Testis (tissue), 3 donors: ENCODE measurements around the gene TBX5. TPM values are rescaled to one million over a fixed set of nuclear protein-coding genes. Genes with fewer than 3 reads are reported as not detected.

Experiments used
- DNase-seq: peaks from one replicate; pipeline ENCODE4 v3.0.0-alpha.2; 2019
- H3K27ac ChIP-seq, 2 donors: fragments of 200-600 bp; sonication (generic); one replicate each; pipeline ENCODE4 v1.5.1; 2019
- H3K27me3 ChIP-seq: fragments of 200-600 bp; sonication (generic); one replicate; pipeline ENCODE4 v1.5.1; 2019
- H3K36me3 ChIP-seq: fragments of 200-600 bp; sonication (generic); one replicate; pipeline ENCODE4 v1.5.1; 2017; ENCODE audit warnings: low read depth; ENCODE audit errors: missing control alignments
- H3K4me1 ChIP-seq: fragments of 200-600 bp; sonication (generic); one replicate; pipeline ENCODE4 v1.5.1; 2019
- H3K4me3 ChIP-seq, 2 donors: fragments of 200-600 bp; sonication (generic); one replicate each; pipeline ENCODE4 v1.5.1; 2017 to 2019
- H3K9me3 ChIP-seq: fragments of 200-600 bp; sonication (generic); one replicate; pipeline ENCODE4 v1.5.1; 2017
- POLR2A ChIP-seq: fragments of 450-650 bp; IDR thresholded peaks from one replicate; pipeline ENCODE4 v1.6.1; 2017; ENCODE audit warnings: antibody characterized with exemption, mild to moderate bottlenecking, moderate library complexity
- WGBS, 2 donors: methylation state at CpG; one replicate each; pipeline ENCODE4 v1.1.5; 2018; 5-methylcytosine and 5-hydroxymethylcytosine counted together
- intact Hi-C: fragments of 100-400 bp; cut with DNase I; formaldehyde crosslinking; loops from one replicate; pipeline ENCODE4 v1.15.1; 2023; ENCODE audit warnings: low total_unique reads
- polyA plus RNA-seq: library from polyadenylated mRNA; stranded (reverse); fragments of 350-450 nt; fragmentation: Illumina TruSeq; extraction: RNeasy Lipid Tissue Mini Kit (QIAGEN cat#74804); gene quantifications from one replicate; pipeline ENCODE4 v1.2.3, GENCODE V29; 2014; ENCODE audit warnings: low read depth, low replicate concordance; ENCODE audit not compliant: insufficient read depth
- total RNA-seq, 2 donors: library from RNA; depleted of rRNA; stranded (reverse); fragments of >200 nt; gene quantifications; one replicate each; pipeline ENCODE4 v1.2.3, GENCODE V29; 2016
- TF ChIP-seq, protein P1 (sequence below), 3 experiments: fragments of 450-650 bp in 2 of 3; fragments of 200-600 bp in 1 of 3; sonication (generic) in 1 of 3; IDR thresholded peaks; one replicate each; pipeline ENCODE4 v1.5.1; 2016 to 2019; ENCODE audit warnings: antibody characterized with exemption in 3 of 3, mild to moderate bottlenecking in 2 of 3, moderate library complexity in 1 of 3

The TBX5 gene
- total and polyA plus RNA-seq, 3 donors from 2014 or later: 0.12 to 0.62 TPM; not detected in 1

- Histone ChIP-seq H3K9me3 (no peaks in the 10 kb centered on the region), H3K27ac (no peak overlapping the region), H3K4me1 (no peaks in the 10 kb centered on the region), H3K27me3 (no peaks in the 10 kb centered on the region), H3K4me3 (no peak overlapping the region), H3K36me3 (no peaks in the 10 kb centered on the region)
- 71 to 85% methylated on average over 2 of the region's 2 CpGs for WGBS, 2 donors
- intact Hi-C loops: no loop called here
- no peak for DNase-seq
- TF ChIP-seq POLR2A: no peak
- TF ChIP-seq, protein P1, sequence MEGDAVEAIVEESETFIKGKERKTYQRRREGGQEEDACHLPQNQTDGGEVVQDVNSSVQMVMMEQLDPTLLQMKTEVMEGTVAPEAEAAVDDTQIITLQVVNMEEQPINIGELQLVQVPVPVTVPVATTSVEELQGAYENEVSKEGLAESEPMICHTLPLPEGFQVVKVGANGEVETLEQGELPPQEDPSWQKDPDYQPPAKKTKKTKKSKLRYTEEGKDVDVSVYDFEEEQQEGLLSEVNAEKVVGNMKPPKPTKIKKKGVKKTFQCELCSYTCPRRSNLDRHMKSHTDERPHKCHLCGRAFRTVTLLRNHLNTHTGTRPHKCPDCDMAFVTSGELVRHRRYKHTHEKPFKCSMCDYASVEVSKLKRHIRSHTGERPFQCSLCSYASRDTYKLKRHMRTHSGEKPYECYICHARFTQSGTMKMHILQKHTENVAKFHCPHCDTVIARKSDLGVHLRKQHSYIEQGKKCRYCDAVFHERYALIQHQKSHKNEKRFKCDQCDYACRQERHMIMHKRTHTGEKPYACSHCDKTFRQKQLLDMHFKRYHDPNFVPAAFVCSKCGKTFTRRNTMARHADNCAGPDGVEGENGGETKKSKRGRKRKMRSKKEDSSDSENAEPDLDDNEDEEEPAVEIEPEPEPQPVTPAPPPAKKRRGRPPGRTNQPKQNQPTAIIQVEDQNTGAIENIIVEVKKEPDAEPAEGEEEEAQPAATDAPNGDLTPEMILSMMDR (IDR thresholded peaks at IDR 0.05): no peak
These were observed 61.1 kb downstream of the TBX5 start for GRCh38 chr12:114344831-114345230.

GRCh38 chr12:114344303-114344663, 61.7 kb downstream of the TBX5 start:
- H3K27ac ChIP-seq: no peak overlapping the region
- no peaks in the 10 kb centered on the region for H3K27me3 ChIP-seq
- H3K9me3 ChIP-seq: no peaks in the 10 kb centered on the region
- H3K4me3 ChIP-seq: no peak overlapping the region
- intact Hi-C loops: no loop called here
- no peaks in the 10 kb centered on the region for H3K36me3 ChIP-seq
- 88 to 100% methylated on average over 1 of the region's 1 CpG for WGBS, 2 donors
- H3K4me1 ChIP-seq: no peaks in the 10 kb centered on the region
- TF ChIP-seq POLR2A: no peak
- TF ChIP-seq, protein P1 (IDR thresholded peaks at IDR 0.05): no peak
- no peak for DNase-seq

GRCh38 chr12:114343585-114344302, 62.2 kb downstream of the TBX5 start:
- no peaks in the 10 kb centered on the region for H3K4me1 ChIP-seq
- no peaks in the 10 kb centered on the region for H3K27me3 ChIP-seq
- intact Hi-C loops: no loop called here
- H3K27ac ChIP-seq: no peak overlapping the region
- no peak for DNase-seq
- TF ChIP-seq POLR2A: no peak
- TF ChIP-seq, protein P1 (IDR thresholded peaks at IDR 0.05): no peak
- H3K4me3 ChIP-seq: no peak overlapping the region
- no peaks in the 10 kb centered on the region for H3K9me3 ChIP-seq
- 78 to 83% methylated on average over 4 of the region's 4 CpGs for WGBS, 2 donors
- no peaks in the 10 kb centered on the region for H3K36me3 ChIP-seq

- no peaks in the 10 kb centered on the region for H3K36me3 ChIP-seq
- WGBS, 2 donors: 55 to 61% methylated on average over 5 of the region's 5 CpGs
- intact Hi-C loops: no loop called here
- H3K9me3 ChIP-seq: no peaks in the 10 kb centered on the region
- H3K27ac ChIP-seq: no peak overlapping the region
- H3K4me1 ChIP-seq: no peaks in the 10 kb centered on the region
- no peak for TF ChIP-seq POLR2A
- TF ChIP-seq, protein P1 (IDR thresholded peaks at IDR 0.05): no peak
- H3K4me3 ChIP-seq: no peak overlapping the region
- no peak for DNase-seq
- H3K27me3 ChIP-seq: no peaks in the 10 kb centered on the region
These were observed 63.3 kb downstream of the TBX5 start for GRCh38 chr12:114342656-114343055.

- 81 to 88% methylated on average over 6 of the region's 6 CpGs for WGBS, 2 donors
- Histone ChIP-seq H3K4me3 (no peak overlapping the region), H3K27ac (no peak overlapping the region), H3K36me3 (no peaks in the 10 kb centered on the region), H3K4me1 (no peaks in the 10 kb centered on the region), H3K27me3 (no peaks in the 10 kb centered on the region), H3K9me3 (no peaks in the 10 kb centered on the region)
- TF ChIP-seq, protein P1 (IDR thresholded peaks at IDR 0.05): no peak
- no peak for TF ChIP-seq POLR2A
- intact Hi-C loops: no loop called here
- DNase-seq: no peak
These were observed 64.3 kb downstream of the TBX5 start for GRCh38 chr12:114341635-114342034.
